ENCODE results near the gene GPATCH1. TPM values are rescaled to one million over a fixed set of nuclear protein-coding genes. Genes with fewer than 3 reads are reported as not detected.
A peak's percentile ranks its signal among the peaks of the same experiment; 100 is the strongest.
"Not testable (repeated sequence)": the region's sequence is repeated elsewhere in the genome, so short reads cannot be mapped to it uniquely, and the experiment has no call there.

Gene GPATCH1
- 4.5 and 5.4 TPM in 2 replicates for total RNA-seq (2014; rRNA removed; shearing (Covaris generic); ENCODE audit: low replicate concordance)

DNA sequence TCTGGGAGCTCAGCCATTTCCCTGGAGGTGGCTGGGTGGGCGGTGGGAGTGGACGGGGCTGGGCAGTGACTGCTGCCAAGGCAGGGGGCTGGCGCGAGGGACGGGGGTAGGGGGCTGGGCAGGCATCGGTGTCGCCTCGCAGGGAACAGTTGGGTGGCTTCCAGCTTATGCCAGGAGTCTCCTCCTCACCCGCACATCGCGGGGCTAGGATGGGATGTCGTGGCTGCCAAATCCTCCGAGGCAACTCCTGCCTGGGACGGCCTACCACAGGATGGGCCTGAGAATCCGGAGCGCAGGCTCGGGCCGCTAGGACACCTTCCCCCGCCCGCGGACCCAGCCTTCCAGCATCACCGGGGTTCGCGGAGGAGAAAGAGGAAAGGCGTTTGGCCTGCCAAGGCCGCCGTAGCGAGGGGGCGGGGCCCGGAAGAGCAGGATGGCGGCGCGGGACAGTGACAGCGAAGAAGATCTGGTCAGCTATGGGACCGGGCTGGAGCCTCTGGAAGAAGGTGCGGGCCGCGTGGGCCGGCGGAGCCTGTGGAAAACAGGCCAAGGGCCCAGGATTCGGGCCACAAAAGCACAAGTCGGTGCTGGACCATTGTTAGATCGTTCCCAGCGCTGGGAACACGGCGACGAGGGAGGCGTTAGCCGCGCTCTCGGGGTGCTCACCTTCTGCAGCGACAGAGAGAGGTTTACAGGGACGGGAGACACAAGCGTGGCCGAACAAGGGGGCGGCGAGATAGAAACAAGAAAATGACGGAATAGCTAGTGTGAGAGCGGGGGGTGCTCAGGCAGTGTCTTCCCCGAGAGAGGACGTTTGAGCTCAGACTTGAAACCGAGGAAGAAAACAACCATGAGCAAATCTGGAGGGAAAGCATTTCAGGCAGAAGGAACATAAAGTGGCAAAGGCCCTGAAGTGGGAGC, at the start of gene GPATCH1:
Gene GPATCH1, plus strand, starts transcription at position 421 of the 921 bp plus-strand sequence. Its CDS starts 13 bp downstream, at position 434.
- in situ Hi-C loops (cut with HindIII; ENCODE audit: low pct_unique_long_range_greater_than_20kb, low sequenced_read_pairs), result no loop called here
- peak; percentile 89 for DNase-seq (ENCODE audit: low read depth)

DNA sequence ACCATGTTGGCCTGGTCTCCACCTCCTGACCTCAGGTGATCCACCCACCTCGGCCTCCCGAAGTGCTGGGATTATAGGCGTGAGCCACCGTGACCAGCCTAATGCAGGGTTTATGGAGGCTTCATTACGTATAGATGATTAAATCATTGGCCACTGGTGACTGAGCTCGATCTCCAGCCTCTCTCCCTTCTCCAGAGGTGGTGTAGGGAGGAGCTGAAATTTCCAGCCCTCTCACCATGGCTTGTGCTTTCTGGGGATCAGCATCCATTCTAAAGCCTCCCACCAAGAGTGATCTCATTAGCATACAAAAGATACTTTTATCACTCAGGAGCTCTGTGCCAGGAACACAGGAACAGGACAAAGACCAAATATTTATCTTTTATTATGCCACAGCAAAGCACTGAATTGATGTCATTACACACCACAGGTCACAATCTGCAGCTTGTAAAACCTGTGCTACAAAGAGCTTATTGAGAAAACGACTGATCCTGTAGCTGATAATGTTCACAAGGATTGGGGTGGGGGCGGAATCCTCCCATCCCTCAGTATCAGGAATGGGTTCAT, 48.7 kb upstream of the GPATCH1 start:
- in situ Hi-C loops (cut with HindIII; ENCODE audit: low pct_unique_long_range_greater_than_20kb, low sequenced_read_pairs), result no loop called here
- DNase-seq (ENCODE audit: low read depth), result no peak

- in situ Hi-C loops (cut with HindIII; ENCODE audit: low pct_unique_long_range_greater_than_20kb, low sequenced_read_pairs), result no loop called here
- DNase-seq (ENCODE audit: low read depth), result no peak
Measured at GRCh38 chr19:33035461-33035860, 45.5 kb upstream of the GPATCH1 start.

- in situ Hi-C loops (cut with HindIII; ENCODE audit: low pct_unique_long_range_greater_than_20kb, low sequenced_read_pairs); DNase-seq (ENCODE audit: low read depth): not testable (repeated sequence)
Measured at GRCh38 chr19:33036370-33037167, 44.4 kb upstream of the GPATCH1 start.

- DNase-seq (ENCODE audit: low read depth); in situ Hi-C loops (cut with HindIII; ENCODE audit: low pct_unique_long_range_greater_than_20kb, low sequenced_read_pairs): not testable (repeated sequence)
Measured at GRCh38 chr19:33037168-33038025, 43.6 kb upstream of the GPATCH1 start.

DNA sequence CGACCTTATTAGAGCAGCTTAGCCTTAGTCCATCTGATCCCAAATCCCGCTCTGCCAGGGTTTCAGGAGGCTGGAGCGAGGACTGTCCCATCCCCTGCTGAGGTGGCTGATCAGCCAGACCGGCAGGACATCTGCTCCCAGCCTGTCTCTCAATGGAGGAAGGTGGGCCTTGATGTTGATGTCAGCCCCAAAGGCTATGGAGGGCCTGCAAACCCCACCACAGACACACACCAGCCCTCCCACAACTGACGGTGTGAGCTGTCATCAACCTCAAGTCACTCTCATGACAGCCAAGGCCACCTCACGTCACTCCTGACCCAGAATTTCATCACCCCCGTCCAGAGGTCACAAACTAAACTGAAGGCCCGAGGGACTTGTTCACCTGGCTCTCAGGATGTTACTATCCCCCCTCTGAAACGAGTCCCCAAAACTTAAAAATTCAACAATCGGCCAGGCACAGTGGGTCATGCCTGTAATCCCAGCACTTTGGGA, 41.8 kb upstream of the GPATCH1 start:
- no peak for DNase-seq (ENCODE audit: low read depth)
- in situ Hi-C loops (cut with HindIII; ENCODE audit: low pct_unique_long_range_greater_than_20kb, low sequenced_read_pairs), result no loop called here

DNA sequence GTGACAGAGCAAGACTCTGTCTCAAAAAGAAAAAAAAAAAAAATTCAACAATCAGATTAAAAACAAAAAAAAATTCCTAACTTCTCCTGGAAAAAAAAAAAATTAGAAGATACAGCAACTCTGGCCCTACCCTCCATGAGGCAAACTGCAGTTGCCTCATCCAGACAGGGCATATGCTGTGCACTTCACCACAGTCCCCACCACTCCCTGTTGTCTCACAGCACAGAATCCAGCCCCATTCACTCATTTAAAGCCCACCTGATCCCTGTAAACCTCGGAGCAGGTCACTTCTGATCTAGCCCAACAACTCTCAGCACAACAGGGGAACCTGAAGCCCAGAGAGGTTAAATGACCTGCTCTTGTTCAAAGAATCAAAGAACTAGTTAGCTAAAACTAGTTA, 41.2 kb upstream of the GPATCH1 start:
- no peak for DNase-seq (ENCODE audit: low read depth)
- in situ Hi-C loops (cut with HindIII; ENCODE audit: low pct_unique_long_range_greater_than_20kb, low sequenced_read_pairs), result no loop called here

- DNase-seq (ENCODE audit: low read depth), result peak; percentile 99
- in situ Hi-C loops (cut with HindIII; ENCODE audit: low pct_unique_long_range_greater_than_20kb, low sequenced_read_pairs), result no loop called here
Measured at GRCh38 chr19:33040994-33041827, 39.8 kb upstream of the GPATCH1 start.

DNA sequence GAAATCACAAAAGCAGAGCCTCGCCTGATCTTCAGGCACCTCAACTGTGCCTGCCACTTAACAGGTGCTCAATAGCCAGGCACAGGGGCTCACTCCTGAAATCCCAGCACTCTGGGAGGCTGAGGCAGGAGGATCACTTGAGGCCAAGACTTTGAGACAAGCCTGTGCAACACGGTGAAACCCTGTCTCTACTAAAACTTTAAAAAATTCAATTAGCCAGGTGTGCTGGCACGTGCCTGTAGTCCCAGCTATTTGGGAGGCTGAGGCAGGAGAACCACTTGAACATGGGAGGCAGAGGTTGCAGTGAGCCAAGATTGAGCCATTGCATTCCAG, 39.2 kb upstream of the GPATCH1 start:
- in situ Hi-C loops (cut with HindIII; ENCODE audit: low pct_unique_long_range_greater_than_20kb, low sequenced_read_pairs); DNase-seq (ENCODE audit: low read depth): not testable (repeated sequence)

GRCh38 chr19:33047422-33047821, 33.6 kb upstream of the GPATCH1 start:
- peak; percentile 93 for DNase-seq (ENCODE audit: low read depth)
- in situ Hi-C loops (cut with HindIII; ENCODE audit: low pct_unique_long_range_greater_than_20kb, low sequenced_read_pairs), result no loop called here

- DNase-seq (ENCODE audit: low read depth), result no peak
- in situ Hi-C loops (cut with HindIII; ENCODE audit: low pct_unique_long_range_greater_than_20kb, low sequenced_read_pairs), result no loop called here
Measured at GRCh38 chr19:33048806-33049676, 31.9 kb upstream of the GPATCH1 start.

DNA sequence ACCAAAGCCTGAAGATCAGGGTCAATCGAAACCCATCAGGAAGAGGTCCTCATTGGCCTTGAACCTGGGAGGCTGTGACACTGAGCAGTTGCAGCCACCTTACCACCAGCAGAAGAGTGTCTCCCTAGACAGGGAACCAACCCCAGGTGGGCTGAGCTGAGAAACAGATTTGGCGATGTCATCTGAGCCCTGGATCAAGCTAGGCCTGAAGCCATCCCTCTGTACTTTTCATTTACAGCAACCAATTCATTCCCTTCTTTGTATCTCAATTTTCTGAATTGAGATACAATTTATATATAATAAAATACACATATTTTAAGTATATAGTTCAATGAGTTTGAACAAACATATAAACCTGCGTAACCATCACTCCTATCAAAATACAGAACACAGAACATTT, 30.9 kb upstream of the GPATCH1 start:
- in situ Hi-C loops (cut with HindIII; ENCODE audit: low pct_unique_long_range_greater_than_20kb, low sequenced_read_pairs), result no loop called here

DNA sequence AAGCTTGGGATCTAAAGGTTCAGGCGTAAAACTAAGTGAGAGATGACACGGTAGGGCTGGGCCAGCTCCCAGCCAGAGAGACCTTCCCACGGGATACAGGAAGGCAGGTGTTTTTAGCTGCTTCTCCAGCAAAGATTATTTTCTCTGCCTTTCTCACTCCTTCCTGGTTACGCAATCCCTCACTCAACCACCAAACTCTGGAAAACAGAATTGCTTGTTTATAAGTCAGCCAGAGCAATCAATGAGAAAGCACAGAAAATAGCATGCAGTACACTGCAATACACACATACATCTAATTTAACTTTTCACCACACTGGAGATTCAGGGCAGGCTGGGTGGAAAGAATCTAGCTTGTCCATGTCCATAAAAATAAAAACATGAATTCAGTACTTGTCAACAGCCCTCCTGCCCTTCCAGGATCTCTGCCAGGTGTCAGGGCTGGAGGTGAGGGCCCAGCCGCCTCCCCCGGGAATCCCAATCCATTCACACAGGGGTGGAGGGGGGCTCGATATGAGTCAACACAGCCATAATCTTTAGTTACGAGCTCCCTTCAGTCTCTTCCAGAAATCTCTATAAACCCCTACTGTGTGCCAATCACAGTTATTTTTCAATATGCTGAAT, 28.5 kb upstream of the GPATCH1 start:
- peak; percentile 76 for DNase-seq (ENCODE audit: low read depth)
- in situ Hi-C loops (cut with HindIII; ENCODE audit: low pct_unique_long_range_greater_than_20kb, low sequenced_read_pairs), result no loop called here

More for the DNA sequence above, 30.9 kb upstream of the GPATCH1 start:
- no peak for DNase-seq (ENCODE audit: low read depth)

GRCh38 chr19:33054623-33055022, 26.4 kb upstream of the GPATCH1 start:
- in situ Hi-C loops (cut with HindIII; ENCODE audit: low pct_unique_long_range_greater_than_20kb, low sequenced_read_pairs), result no loop called here
- peak; percentile 93 for DNase-seq (ENCODE audit: low read depth)

GRCh38 chr19:33055718-33056117, 25.3 kb upstream of the GPATCH1 start:
- in situ Hi-C loops (cut with HindIII; ENCODE audit: low pct_unique_long_range_greater_than_20kb, low sequenced_read_pairs), result no loop called here
- DNase-seq (ENCODE audit: low read depth), result no peak

- in situ Hi-C loops (cut with HindIII; ENCODE audit: low pct_unique_long_range_greater_than_20kb, low sequenced_read_pairs), result no loop called here
- DNase-seq (ENCODE audit: low read depth), result no peak
Measured at GRCh38 chr19:33060586-33060985, 20.4 kb upstream of the GPATCH1 start.

Data from Caki2 (cell line).